Stimulated activated CD4-positive, alpha-beta T cell treated with anti-CD3 and anti-CD28 coated beads, Interleukin-1b, Interleukin-23, amount 100 ng/mL, for 48 hours (primary cell): ENCODE measurements around the gene LIN7B.

ENCODE experiments used
- DNase-seq: peaks from one replicate; pipeline ENCODE4 v3.0.0-alpha.2; 2020

Gene LIN7B

GRCh38 chr19:49148784-49149651, 34.8 kb downstream of the LIN7B start:
- peak; percentile 86 for DNase-seq

GRCh38 chr19:49149652-49150105, 35.5 kb downstream of the LIN7B start:
- DNase-seq, result no peak

- DNase-seq, result no peak
Observed at GRCh38 chr19:49150106-49150943, 36.2 kb downstream of the LIN7B start.

GRCh38 chr19:49150944-49151243, 36.7 kb downstream of the LIN7B start:
- no peak for DNase-seq

- DNase-seq, result peak; percentile 47
Observed at GRCh38 chr19:49151267-49152118, 37.3 kb downstream of the LIN7B start.

- no peak for DNase-seq
Observed at GRCh38 chr19:49152119-49152550, 38.0 kb downstream of the LIN7B start.

- no peak for DNase-seq
Observed at GRCh38 chr19:49153167-49153809, 39.1 kb downstream of the LIN7B start.

GRCh38 chr19:49154279-49154678, 40.1 kb downstream of the LIN7B start:
- DNase-seq, result no peak

GRCh38 chr19:49155005-49155819, 41.0 kb downstream of the LIN7B start, which contains the start of gene HRC:
Gene HRC, minus strand, starts transcription at chr19:49155396. Its CDS starts 159 bp downstream, at chr19:49155237.
- no peak for DNase-seq

GRCh38 chr19:49155820-49156346, 41.7 kb downstream of the LIN7B start:
- DNase-seq, result no peak

GRCh38 chr19:49157445-49158224, 43.5 kb downstream of the LIN7B start, which contains the start of gene TRPM4:
Gene TRPM4, plus strand, starts transcription at chr19:49157792. Its CDS starts 75 bp downstream, at chr19:49157867.
- peak; percentile 58 for DNase-seq

- DNase-seq, result no peak
Observed at GRCh38 chr19:49160450-49161189, 46.5 kb downstream of the LIN7B start.

GRCh38 chr19:49161987-49162386, 47.8 kb downstream of the LIN7B start:
- no peak for DNase-seq

GRCh38 chr19:49165111-49165750, 51.1 kb downstream of the LIN7B start:
- DNase-seq, result no peak

GRCh38 chr19:49165865-49166301, 51.7 kb downstream of the LIN7B start:
- no peak for DNase-seq

GRCh38 chr19:49167857-49168409, 53.8 kb downstream of the LIN7B start:
- DNase-seq, result no peak
